ENCODE results near the gene NEK2.
A peak's percentile ranks its signal among the peaks of the same experiment; 100 is the strongest.
"Not testable (repeated sequence)": the region's sequence is repeated elsewhere in the genome, so short reads cannot be mapped to it uniquely, and the experiment has no call there.

The NEK2 gene

DNA sequence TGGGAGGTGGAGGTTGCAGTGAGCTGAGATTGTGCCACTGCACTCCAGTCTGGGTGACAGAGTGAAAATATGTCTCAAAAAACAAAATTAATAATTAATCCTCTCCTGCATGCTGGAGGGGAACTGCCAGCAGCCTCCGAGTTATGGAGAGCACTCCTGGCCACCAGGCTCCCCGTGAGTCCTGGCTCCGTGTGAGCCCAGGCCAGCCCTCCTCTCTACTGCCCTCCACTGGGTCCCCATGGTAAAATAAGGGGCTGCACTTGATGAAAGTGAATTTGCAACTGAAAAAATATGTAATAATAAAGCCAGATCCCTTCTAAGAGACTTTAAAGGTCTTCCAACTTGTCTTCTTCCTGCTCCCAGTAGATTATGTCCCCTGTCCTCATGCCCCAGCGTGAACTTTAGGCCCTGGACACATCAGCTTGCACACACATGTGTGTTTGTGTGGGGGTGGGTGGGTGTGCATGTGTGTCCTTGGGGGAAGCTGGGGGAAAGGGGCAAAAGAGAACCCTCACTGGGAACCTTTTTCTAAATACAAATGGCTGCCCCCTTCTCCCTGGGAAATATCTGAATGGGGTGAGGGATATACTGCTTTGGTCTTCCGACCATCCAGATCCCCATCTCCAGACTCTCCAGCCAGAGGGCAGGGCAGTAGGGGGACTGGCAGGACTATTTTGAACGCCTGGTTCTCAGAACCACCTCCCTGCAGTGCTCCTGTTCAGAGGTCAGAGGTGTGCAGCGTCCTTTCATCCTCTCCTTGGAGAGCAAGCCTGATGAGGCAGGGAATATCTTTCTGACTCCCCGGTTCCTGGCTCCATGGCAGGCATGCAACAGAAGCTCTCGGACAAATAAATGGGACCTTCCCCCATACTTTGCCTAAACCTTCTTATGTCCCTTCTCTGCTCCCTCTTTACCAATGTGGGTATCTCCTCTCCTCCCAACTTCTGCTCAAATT lies 26.2 kb downstream of the NEK2 start:
- DNase-seq = peak; percentile 49

DNA sequence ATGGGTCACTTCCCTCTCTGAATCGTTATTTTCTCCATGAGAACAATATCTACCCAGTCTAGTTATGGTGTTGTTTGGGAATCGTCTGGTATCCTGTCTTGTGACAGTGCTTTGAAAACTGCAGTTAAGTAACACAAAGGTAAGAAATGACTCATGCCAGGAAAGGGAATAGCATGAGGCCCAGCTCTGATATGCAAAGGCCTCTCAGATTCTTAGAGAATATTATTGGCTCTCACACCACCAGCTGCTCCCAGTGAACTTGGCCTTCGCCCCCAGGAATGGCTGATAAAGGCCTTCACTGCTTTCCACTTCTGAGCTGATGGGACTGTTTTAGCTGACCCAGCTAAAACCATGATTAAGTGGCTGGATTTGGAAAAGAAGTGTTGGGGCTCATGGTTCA lies 27.1 kb downstream of the NEK2 start:
- no peak for DNase-seq

DNA sequence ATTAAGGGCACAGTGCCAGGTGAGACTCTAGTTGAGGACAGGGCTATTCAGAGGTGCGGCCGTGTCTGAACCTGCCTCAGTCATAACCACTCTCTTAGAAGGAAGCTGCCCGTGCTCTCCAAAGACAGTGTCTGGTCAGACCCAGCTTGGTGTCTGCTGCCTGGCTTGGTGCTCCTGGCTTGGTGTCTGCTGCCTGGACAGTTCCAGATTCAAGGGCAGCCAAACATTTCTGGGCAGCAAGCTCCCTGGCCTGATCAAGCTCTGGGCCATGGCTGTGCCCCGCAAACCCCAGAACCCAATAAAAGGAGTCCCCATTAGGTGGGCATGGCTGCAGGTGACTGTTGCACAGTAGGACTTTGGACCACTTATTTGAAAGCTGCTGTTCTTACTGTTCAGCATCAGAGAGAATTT lies 27.7 kb downstream of the NEK2 start:
- DNase-seq = no peak

DNA sequence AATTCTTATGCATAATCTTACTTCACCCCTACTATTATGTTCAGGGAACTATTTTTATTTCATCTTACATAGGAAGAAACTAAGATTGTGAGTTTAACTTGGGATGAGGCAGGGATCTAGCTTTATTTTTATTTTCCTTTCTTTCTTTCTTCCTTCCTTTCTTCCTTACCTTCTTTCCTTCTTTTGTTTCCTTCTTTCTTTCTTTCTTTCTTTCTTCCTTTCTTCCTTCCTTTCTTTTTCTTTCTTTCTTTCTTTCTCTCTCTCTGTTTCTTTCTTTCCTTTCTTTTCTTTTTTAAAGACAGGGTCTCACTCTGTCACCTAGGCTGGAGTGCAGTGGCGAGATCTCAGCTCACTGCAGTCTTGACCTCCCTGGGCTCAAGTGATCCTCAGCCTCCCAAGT lies 28.9 kb downstream of the NEK2 start:
- DNase-seq = no peak

DNA sequence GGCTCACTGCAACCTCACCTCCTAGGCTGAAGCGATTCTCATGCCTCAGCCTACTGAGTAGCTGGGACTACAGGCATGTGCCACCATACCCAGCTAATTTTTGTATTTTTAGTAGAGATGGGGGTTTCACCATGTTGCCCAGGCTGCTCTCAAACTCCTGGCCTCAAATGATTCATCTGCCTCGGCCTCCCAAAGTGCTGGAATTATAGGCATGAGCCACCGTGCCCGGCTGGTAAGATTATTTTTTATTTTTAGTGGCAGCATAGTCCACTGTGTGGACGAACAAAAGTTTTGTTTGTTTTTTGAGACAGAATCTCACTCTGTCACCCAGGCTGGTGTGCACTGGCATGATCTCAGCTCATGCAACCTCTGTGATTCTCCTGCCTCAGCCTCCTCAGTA lies 29.8 kb downstream of the NEK2 start:
- not testable (repeated sequence) for DNase-seq

DNA sequence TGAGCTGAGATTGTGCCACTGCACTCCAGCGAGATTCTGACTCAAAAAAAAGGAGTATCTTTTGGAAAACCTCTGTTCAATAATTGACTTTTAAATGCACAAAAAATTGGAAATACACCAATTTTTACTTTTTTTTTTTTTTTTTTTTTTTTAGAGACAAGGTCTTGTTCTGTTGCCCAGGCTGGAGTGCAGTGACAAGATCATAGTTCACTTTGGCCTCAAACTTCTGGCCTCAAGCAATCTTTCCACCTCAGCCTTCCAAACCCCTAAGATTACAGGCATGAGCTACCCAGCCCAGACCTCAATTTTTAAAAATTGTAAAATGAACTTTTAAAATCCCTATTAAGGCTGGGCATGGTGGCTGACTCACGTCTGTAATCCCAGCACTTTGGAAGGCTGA lies 30.8 kb downstream of the NEK2 start:
- no peak for DNase-seq

DNA sequence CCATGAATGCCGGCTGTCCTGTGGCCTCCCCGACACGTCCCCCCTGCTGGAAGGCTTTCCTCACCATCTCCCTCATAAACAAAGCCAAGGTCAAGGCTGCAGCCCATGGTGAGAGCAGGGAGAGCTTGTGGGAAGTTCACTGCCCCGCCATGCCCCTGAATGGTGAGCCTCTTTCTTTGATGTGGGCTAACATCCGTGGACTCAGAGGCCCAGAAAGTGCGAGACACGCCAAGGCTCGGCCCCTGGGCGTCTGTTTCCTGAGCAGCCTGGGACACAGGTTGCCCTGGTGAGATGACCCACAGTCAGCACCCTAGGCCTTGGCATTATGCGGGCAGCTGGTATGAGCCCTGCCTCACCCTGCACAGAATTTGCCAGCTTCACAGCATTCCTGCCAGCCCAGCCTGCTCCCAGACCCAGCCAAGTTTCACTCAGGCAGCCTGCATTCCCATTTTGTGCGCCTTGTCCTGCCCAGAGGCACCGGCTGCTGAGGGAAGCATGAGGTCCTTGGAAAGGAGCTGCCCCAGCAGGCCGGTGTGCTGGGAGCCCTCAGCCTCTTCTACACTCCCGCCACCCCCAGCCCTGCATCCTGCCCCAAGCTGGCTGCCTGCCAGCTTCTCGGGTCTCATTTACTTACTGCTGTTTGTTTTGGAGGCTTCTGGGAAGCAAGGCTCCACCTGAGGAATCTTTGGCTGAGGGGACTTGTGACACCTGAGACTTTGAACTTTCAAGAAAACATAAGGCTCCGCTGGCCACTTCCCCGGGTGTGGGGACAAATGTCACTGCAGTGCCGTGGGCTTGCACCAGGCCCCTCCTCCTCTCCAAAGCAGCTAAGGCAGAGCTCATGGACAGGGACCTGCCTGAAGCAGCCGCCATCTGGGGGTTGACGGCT lies 31.9 kb downstream of the NEK2 start:
- no peak for DNase-seq

DNA sequence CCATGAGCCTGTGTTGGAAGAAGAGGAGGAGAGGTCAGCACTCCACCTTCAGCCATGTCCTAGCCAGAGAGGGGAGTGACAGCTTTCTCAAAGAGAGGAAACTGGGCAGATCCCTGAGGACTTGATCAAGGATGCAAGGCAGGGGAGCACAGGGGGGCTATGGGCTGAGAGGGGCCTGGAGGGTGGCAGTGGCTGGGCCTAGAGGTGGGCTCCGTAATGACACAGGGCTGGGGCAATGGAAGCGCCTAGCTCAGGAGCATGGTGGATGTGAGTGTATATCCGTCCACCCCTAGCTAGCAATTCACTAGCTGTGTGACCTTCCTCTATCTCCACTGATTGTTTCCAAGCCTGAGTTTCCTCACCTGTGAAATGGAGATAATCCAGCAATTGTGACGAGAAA lies 32.6 kb downstream of the NEK2 start:
- no peak for DNase-seq

DNA sequence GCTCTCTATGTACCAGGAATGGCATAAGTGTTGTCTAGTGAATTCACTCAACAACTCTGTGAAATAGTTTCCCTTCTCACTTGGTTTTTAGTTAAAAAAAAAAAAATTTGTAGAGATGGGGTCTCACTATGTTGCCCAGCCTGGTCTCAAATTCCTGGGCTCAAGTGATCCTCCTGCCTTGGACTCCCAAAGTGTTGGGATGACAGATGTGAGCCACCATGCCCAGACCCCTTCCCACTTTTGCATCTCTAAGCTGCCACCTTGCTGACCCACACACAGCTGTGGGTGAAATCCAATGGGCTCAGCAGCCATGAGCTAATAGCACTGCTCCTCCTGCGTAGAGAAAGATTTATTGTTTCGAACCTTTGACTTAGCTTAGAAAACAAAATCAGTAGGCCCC lies 33.5 kb downstream of the NEK2 start:
- no peak for DNase-seq

DNA sequence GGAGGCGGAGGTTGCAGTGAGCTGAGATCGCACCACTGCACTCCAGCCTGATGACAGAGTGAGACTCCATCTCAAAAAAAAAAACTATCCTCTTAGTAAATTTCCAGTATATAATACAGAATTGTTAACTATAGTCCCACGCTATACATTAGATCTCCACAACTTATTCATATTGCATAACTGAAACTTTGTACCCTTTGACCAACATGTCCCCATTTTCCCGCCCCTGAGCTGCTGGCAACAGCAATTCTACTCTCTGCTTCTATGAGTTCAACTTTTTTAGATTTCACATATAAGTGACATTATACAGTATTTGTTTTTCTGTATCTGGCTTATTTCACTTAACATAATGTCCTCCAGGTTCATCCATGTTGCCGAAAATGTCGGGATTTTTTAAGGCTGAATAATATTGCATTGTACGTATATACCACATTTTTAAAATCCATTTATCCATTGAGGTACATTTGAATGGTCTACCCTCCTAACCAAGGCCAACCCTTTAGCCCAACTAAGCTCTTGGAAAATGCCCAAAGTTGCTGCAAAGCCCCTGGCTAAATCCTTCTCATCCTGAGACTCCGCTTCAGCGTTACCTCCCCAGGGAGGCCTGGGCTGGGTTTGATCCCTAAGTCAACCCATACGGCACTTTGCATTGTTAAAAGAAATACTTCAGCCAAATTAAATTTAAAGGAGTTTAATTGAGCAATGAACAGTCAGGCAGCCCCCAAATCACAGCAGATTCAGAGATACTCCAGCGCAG lies 34.2 kb downstream of the NEK2 start:
- DNase-seq = no peak

DNA sequence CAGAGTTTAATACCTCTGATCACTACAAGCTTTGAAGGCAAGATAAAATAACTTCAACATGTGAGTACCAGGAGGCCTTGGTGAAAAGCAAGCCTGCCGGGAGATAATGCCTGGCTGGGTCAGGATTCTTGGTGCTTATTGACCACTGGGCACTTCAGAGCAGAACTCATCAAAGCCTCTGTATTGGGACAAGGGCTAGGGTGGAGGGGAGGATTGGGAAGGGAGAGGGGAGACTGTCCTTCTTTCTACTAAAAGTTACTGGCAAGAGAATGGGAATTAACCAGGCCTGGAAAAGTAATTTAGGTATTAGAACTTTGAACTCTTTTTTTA lies 35.2 kb downstream of the NEK2 start:
- no peak for DNase-seq

DNA sequence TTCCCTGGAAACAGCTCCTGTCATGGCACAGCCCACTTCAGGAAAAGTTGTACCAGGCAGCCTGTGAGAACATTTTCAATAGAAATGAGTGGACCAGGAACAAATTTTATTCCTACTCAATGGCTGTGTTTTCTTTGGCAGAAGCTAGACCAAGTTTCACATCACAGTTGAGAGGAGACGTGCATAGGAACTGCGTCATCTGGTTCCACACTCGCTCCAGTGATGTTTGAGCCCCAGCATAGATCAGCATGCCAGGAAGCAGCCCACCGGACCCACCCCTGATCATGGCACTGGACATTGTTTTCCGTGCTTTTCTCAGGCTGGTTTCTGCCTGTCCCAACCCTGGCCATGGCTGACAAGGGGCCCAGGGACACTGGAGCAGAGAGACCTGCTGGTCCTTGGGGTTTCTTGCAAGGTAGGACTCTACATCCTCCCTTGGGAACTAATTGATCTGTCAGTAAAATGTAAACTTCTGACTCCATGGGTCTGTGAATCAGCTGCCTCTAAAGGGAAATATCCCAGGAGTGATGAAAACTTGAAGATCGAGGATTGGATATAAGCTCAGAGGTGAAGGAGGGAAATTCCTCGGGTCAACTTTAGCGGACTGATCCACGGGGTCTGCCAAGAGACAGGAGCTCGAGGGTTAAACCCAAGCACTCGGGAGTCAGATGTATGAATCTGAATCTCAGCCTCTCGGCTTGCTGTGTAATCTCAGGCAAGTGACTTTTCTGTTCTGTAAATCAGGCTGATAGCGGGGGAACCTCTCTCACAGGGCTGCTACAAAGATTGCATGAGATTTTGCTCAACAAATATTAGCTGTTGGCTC lies 35.7 kb downstream of the NEK2 start:
- no peak for DNase-seq

DNA sequence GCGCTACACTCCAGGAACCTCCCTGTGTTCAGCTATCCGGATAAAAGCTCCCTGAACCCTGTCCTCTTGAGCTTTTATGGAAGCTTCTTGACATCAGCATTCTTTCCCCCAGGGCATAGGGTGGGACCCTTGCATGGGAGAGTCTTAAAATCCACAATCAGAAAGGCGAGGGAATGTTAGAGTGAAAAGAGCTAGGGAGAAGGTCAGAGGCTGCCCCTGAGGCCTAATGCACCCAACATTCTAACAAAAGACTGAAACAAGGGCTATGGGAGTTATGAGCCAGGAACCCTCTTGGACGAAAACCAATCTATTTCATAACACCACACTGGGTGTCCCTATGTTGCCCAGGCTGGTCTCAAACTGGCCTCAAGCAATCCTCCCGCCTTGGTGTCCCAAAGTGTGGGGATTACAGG lies 36.7 kb downstream of the NEK2 start:
- no peak for DNase-seq

DNA sequence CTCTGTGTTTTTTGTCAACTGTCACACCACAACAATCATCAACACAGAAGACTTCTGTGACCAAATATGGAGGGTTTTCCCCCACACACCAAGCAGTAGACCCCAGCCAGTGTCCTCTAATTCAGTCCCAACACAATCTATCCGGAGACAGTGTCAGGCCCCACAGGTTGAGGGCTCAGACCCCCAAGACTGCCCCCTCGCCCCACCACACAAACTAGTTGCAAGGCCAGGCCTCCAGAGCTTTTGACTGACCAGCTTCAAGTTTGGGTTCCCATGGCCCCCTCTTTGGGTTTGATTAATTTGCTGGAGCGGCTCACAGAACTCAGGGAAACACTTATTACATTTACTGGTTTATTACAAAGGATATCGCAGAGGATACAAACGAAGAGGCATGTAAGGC lies 37.2 kb downstream of the NEK2 start:
- DNase-seq = no peak

DNA sequence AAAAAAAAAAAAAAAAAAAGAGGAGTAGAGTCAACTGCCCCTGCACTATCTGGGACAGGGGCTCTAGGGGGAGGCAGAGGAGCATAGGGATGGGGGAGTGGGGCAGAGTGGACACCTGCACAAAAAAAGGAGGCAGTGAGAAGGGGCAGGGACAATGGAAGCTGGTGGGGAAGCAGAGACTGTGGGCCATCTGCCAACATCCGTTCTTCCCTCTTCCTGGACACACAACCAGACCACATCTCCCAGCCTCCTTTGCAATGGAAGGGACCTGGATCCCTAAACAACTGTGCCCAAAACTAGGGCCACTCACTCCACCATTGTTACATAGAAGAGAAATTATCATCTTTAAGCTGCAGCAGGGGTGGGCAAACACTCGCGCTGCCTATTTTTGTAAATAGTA lies 38.4 kb downstream of the NEK2 start:
- no peak for DNase-seq

DNA sequence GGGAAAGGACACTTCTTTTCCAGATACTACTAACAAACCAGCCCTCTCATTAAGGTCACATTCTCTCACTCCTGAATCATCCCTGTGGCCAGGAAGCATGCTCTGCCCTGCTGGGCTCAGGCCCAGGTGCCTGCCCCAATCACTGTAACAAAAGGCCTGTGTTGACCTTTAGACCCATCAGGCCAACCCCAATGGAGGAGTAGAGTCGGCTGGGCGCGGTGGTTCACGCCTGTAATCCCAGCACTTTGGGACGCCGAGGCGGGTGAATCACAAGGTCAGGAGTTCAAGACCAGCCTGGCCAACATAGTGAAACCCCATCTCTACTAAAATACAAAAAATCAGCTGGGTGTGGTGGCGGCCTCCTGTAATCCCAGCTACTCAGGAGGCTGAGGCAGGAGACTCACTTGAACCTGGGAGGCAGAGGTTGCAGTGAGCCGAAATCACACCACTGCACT lies 38.8 kb downstream of the NEK2 start:
- not testable (repeated sequence) for DNase-seq

DNA sequence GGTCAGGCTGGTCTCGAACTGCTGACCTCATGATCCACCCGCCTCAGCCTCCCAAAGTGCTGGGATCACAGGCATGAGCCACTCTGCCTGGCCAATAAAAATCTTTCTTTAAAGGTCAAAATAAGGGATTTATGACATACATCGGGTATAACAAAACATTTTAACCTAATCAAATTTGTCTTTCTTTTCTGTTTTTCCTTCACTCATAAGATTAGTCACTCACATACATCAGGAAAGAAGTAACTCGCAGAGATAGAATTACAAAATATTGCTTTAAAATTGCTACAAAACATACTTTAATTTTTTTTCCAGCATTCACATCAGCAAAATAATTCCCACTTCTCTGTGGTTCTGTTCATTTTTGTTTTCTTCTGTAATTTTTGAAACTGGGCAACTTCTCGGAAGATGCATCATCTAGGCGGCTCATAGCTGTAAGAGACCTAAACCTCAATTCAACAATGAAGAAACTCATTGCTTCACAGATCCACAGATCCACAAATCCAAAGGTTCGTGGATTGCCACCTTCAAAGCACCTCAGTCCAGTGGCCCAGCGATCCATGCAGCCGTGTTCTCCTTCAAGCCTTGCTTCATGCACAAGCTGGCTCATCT lies 39.7 kb downstream of the NEK2 start:
- no peak for DNase-seq

DNA sequence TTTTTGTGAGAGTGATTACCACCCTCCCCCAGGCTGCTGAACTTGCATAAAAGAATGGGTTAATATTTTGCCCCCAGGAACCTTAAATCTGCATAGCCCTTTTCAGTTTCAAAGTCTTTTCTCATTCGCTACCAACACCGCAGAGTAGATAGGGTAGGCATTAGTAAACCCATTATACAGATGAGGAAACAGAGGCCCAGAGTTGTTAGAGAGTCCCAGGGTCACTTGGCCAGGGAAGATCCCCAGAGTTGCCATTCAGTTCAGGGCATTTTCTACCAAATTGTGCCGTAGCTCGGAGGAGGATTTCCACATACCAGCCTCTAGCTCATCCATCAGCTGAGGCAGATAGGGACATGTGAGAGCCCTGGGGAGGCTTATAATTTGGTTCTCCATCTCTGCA lies 40.5 kb downstream of the NEK2 start:
- DNase-seq = no peak

DNA sequence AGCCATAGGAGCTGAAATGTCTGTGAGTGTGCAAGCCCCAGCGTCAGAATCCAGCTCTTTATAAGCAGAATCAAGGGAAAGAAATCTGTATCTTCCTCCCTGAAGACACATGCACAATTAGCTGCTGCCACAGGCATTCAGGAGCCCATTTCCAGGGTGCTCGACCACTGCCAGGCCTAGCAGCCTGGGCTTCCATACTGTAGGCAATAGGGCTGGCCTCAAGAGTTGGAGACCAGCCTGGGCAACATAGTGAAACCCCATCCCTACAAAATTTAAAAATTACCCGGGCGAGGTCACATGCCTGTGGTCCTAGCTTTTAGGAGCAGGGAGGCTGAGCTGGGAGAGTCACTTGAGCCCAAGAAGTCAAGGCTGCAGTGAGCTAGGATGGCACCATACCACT lies 41.0 kb downstream of the NEK2 start:
- no peak for DNase-seq

DNA sequence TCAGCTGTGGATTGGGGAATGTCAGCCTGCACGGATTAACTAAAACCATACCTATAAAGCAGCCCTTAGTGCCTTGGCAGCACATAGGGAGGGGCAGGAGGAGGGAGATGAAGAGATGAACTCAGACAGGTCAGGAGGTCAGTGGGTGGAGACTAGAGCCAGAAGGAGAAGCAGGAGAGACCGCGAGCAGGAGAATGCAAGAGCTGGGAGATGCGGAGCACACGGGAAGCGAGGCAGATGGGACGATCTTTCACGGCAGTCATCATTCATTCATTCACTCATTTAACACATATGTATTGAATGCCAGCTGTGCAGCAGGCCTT lies 41.9 kb downstream of the NEK2 start:
- no peak for DNase-seq

DNA sequence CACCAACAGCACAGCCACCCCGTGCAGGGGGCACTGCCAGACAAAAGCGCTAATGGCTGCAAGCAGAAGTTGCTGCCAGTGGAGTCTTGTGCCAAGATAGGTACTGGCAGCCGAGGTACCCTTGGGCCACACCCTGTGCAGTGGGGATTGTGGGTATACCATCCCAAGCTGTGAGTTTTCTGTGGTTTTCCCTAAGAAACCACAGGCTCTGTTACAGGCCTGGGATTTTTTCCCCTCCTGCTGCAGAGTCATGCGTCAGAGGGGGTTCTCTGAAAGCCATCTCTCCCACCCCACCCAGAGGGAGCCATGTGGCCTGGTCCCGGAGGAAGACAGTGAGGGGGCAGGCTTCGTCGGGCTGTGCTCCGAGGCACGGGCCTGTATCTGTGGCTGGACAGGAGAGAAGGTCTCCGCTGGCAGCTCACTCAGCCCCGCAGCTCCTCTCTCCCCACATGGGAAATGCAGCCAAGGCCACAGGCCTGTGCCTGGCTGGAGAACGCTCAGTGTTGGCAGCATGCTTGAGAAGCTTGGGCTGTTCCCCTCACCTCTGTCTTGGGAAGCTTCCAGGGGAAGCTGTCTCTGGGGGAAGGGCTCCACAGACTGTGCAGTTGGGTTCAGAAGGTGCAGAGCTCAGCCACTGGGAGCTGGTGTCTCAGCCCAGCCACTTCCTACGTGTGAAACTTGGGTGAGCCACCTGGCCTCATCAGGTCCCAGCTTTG lies 42.5 kb downstream of the NEK2 start:
- DNase-seq = no peak
